ENCODE measurements around the gene KIRREL3. TPM values are rescaled to one million over a fixed set of nuclear protein-coding genes. Genes with fewer than 3 reads are reported as not detected.
"Not testable (repeated sequence)": the region's sequence is repeated elsewhere in the genome, so short reads cannot be mapped to it uniquely, and the experiment has no call there.

The KIRREL3 gene
- polyA plus RNA-seq, 2 of the 4 experiments (the other 2 are of a cell fraction), result 3.0 to 11.0 TPM

DNA sequence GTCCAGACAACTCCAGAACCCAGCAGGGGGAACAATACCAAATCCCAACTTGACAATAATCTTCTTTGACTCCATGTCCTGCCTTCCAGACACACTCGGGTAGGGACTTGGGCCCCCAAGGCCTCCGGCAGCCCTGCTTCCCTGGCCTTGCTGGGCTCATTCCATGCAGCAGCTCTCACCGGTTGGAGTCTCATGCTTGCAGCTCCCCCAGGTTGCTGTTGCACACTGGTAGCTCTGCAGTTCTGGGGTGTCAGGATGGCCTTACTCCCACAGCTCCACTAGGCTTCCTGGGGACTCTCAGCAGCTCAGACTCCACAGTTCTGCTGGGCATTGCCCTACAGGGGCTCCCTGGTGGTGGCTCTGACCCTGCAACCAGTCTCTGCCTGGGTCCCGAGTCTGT lies 602.3 kb downstream of the KIRREL3 start (continued):
- TF ChIP-seq, protein P1, sequence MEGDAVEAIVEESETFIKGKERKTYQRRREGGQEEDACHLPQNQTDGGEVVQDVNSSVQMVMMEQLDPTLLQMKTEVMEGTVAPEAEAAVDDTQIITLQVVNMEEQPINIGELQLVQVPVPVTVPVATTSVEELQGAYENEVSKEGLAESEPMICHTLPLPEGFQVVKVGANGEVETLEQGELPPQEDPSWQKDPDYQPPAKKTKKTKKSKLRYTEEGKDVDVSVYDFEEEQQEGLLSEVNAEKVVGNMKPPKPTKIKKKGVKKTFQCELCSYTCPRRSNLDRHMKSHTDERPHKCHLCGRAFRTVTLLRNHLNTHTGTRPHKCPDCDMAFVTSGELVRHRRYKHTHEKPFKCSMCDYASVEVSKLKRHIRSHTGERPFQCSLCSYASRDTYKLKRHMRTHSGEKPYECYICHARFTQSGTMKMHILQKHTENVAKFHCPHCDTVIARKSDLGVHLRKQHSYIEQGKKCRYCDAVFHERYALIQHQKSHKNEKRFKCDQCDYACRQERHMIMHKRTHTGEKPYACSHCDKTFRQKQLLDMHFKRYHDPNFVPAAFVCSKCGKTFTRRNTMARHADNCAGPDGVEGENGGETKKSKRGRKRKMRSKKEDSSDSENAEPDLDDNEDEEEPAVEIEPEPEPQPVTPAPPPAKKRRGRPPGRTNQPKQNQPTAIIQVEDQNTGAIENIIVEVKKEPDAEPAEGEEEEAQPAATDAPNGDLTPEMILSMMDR (IDR thresholded peaks at IDR 0.05), result no peak
- TF ChIP-seq, protein P2, sequence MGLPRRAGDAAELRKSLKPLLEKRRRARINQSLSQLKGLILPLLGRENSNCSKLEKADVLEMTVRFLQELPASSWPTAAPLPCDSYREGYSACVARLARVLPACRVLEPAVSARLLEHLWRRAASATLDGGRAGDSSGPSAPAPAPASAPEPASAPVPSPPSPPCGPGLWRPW (IDR thresholded peaks at IDR 0.05), result no peak

DNA sequence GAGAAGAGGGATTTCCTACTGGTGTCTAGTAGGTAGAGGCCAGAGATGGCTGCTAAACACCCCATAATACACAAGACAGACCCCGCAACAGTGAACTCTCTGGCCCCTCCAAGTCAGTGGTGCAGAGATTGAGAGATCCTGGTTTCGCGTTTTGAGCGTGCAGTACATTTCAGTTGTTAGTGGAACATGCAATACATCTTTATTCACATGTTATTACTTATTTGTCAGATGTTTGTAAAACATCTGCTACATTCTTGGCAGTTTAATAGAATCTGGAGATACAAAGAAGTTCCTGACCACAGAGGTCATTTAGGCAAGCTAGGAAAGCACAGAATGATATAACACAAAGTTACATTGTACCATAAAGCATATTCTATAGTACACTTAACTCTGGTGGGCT lies 603.6 kb downstream of the KIRREL3 start:
- Histone ChIP-seq H3K27ac (no peak overlapping the region), H3K4me2 (no peak overlapping the region), H3K4me1 (no peaks in the 10 kb centered on the region), H3K9me3 (no peaks in the 10 kb centered on the region), H3K4me3 (no peak overlapping the region)
- ATAC-seq (no peak), DNase-seq (ENCODE audit: low read depth in 1 of 2, low spot score in 1 of 2) (no peak), FAIRE-seq (no peak)
- WGBS (ENCODE audit: missing lambda C conversion rate), result 93% methylated on average over 4 of the region's 4 CpGs
- TF ChIP-seq RARB (CRISPR knock-in tag; IDR thresholded peaks at IDR 0.05), result no peak
- TF ChIP-seq POLR2AphosphoS2 (conservative IDR thresholded peaks at IDR 0.05; ENCODE audit: low read length), result no peak
- TF ChIP-seq FOXS1 (CRISPR knock-in tag; IDR thresholded peaks at IDR 0.05), result no peak
- TF ChIP-seq RCOR1 (IDR thresholded peaks at IDR 0.05; ENCODE audit: low read depth, low read length), result no peak
- TF ChIP-seq EHF (CRISPR knock-in tag; IDR thresholded peaks at IDR 0.05), result no peak
- no peak for TF ChIP-seq BHLHE40 (IDR thresholded peaks at IDR 0.05; ENCODE audit: low read depth, low read length)
- TF ChIP-seq JUN (IDR thresholded peaks at IDR 0.05), result no peak
- TF ChIP-seq, protein P2 (IDR thresholded peaks at IDR 0.05), result no peak
- no peak for TF ChIP-seq ZC3H11A (IDR thresholded peaks at IDR 0.05)
- TF ChIP-seq KDM5A (IDR thresholded peaks at IDR 0.05), result no peak
- no peak for TF ChIP-seq ESRRA (IDR thresholded peaks at IDR 0.05; ENCODE audit: borderline replicate concordance, low read length)
- TF ChIP-seq, protein P1 (IDR thresholded peaks at IDR 0.05), result no peak
- TF ChIP-seq NFE2L2 (conservative IDR thresholded peaks at IDR 0.05; ENCODE audit: low read length), result no peak
- no peak for TF ChIP-seq ZNF302 (CRISPR knock-in tag; IDR thresholded peaks at IDR 0.05)
- TF ChIP-seq CBX2 (IDR thresholded peaks at IDR 0.05; ENCODE audit: borderline replicate concordance, low read depth), result no peak
- no peak for TF ChIP-seq HOXB13 (CRISPR knock-in tag; IDR thresholded peaks at IDR 0.05; ENCODE audit: low read depth)
- CTCF ChIA-PET, result no interaction called here
- POLR2A ChIA-PET, result no interaction called here

DNA sequence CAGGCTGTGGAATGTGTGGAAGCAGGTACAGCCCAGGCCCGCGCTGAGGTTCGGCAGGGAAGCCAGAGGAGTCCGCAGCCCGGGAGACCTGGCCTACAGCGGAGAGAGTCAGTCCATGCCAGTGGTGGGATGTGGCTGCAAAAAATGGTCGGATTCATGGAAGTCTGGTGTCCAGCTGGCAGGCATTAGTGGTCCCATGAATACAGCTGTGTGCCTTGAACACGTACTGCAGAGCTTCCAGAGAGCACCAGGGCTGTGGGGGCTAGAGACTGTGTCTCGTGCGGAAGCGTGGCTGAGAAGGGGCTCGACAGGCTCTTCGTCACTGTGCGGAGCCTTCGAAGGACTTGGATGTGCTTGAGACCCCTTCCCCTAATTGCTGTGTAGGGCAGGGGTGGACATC lies 604.3 kb downstream of the KIRREL3 start:
- 94% methylated on average over 8 of the region's 15 CpGs for WGBS (ENCODE audit: missing lambda C conversion rate)
- H3K4me3 ChIP-seq; ATAC-seq; H3K4me1 ChIP-seq; FAIRE-seq; POLR2A ChIA-PET; H3K4me2 ChIP-seq; DNase-seq (ENCODE audit: low read depth in 1 of 2, low spot score in 1 of 2); CTCF ChIA-PET; H3K9me3 ChIP-seq; H3K27ac ChIP-seq: not testable (repeated sequence)

- FAIRE-seq; CTCF ChIA-PET; H3K4me3 ChIP-seq; H3K9me3 ChIP-seq; POLR2A ChIA-PET; H3K4me1 ChIP-seq; ATAC-seq; H3K27ac ChIP-seq; DNase-seq (ENCODE audit: low read depth in 1 of 2, low spot score in 1 of 2); H3K4me2 ChIP-seq: not testable (repeated sequence)
- 94% methylated on average over 10 of the region's 13 CpGs for WGBS (ENCODE audit: missing lambda C conversion rate)
These were observed 604.8 kb downstream of the KIRREL3 start for GRCh38 chr11:126395784-126396183.

DNA sequence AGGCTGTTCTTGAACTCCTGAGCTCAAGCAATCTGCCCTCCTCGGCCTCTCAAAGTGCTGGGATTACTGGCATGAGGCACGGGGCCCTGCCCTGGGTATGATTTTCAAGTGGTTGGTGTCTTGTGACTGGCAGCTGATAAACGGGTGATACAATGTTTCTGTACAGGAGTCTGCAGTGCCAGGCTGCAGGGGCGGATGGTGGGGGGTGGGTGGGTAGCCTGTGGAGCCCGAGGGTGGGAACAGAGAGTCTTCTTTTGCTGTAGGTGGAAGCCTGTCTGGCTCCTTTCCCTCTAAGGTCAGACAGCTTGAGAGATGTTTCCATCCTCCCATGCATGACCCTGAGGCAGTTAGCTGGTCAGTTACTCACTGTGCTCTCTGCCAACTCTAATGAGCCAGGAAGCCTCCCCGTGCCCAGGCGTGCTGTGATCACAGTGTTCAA lies 605.9 kb downstream of the KIRREL3 start:
- POLR2A ChIA-PET; DNase-seq (ENCODE audit: low read depth in 1 of 2, low spot score in 1 of 2); H3K4me3 ChIP-seq; H3K4me2 ChIP-seq; H3K9me3 ChIP-seq; H3K27ac ChIP-seq; CTCF ChIA-PET; ATAC-seq; FAIRE-seq; H3K4me1 ChIP-seq: not testable (repeated sequence)
- WGBS (ENCODE audit: missing lambda C conversion rate), result 100% methylated on average over 3 of the region's 7 CpGs

Measured in A549 (cell line).